Stimulated activated CD8-positive, alpha-beta memory T cell treated with anti-CD3 and anti-CD28 coated beads, Interleukin-15, amount 100 ng/mL, for 24 hours (primary cell): Measurements from ENCODE around the gene RAB44.

ENCODE experiments used
- DNase-seq: peaks from one replicate; pipeline ENCODE4 v3.0.0-alpha.2; 2020; ENCODE audit warnings: low read depth

RAB44 gene

GRCh38 chr6:36752187-36752885 lies 54.7 kb downstream of the RAB44 start:
- DNase-seq, result no peak

GRCh38 chr6:36752886-36753506 lies 55.4 kb downstream of the RAB44 start:
- no peak for DNase-seq

- no peak for DNase-seq
Measured at GRCh38 chr6:36753671-36754405, 56.2 kb downstream of the RAB44 start.

GRCh38 chr6:36754582-36755434 lies 57.2 kb downstream of the RAB44 start:
- DNase-seq, result no peak

GRCh38 chr6:36755435-36756348 lies 58.1 kb downstream of the RAB44 start:
- peak; percentile 24 for DNase-seq

DNA sequence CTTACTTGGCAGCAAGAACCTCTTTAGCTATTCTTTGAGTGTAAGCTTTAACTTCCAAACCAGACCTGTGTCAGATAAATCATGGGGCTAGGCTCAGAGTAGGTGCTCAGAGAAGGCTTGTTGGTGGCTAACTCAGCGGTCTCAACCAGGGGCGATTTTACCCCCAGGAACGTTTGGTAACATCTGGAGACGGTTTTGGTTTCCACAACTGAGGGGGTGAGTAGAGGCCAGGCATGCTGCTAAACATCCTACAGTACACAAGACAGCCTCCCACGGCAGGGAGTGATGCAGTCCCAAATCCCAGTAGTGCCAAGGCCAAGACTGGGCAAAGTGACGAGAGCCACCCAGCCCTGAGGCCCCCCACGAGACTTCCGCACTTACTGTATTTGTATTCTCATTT lies 59.2 kb downstream of the RAB44 start:
- no peak for DNase-seq

DNA sequence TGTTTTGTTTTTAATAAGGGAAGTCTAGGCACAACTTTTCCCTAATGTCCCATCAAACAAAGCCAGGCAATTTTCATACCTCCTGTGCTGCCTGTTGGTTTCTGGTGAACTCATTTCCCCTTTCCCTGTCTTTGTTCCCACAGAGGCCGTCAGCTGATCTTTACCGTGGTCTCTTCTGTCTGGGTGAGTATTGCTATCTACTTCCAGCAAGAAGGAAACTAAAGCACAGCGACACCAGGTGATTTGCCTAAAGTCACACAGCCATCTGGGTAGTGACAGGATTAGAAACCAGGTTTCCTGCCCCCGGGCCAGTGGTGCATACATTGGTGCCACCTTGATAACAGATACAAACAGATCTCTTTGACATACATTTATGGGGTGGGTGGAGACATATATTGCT lies 59.6 kb downstream of the RAB44 start:
- no peak for DNase-seq

GRCh38 chr6:36757943-36758508 lies 60.4 kb downstream of the RAB44 start:
- DNase-seq, result no peak

DNA sequence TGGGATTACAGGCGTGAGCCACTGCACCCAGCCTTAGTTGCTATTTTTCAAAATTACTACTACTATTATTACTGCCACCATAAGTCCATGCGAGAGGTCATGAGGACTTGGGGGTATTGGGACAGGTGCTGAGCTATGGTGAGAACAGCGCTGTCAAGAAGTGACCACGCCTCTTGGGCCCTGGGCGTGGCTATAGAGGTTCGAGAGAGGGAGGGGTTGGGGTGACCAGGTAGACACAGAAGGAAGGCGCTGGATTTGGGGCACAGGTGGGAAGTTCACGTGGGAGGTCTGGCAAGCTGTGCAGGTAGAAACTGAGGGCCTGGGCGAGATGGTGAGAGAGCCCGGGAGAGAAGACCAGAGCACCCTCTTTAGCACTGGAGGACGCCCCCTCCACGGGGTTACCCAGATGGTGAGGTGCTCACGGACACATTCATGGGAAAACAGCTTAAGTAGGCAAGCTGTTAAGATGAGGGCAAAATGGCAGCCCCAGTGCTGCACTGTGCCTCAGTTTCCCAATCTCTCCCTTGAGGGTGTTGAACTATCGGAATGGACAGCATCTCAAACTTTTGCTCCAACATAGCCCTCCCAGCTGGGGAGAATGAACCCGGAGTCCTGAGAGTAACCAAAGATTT lies 61.0 kb downstream of the RAB44 start:
- no peak for DNase-seq

GRCh38 chr6:36759148-36759759 lies 61.6 kb downstream of the RAB44 start:
- peak; percentile 79 for DNase-seq

DNA sequence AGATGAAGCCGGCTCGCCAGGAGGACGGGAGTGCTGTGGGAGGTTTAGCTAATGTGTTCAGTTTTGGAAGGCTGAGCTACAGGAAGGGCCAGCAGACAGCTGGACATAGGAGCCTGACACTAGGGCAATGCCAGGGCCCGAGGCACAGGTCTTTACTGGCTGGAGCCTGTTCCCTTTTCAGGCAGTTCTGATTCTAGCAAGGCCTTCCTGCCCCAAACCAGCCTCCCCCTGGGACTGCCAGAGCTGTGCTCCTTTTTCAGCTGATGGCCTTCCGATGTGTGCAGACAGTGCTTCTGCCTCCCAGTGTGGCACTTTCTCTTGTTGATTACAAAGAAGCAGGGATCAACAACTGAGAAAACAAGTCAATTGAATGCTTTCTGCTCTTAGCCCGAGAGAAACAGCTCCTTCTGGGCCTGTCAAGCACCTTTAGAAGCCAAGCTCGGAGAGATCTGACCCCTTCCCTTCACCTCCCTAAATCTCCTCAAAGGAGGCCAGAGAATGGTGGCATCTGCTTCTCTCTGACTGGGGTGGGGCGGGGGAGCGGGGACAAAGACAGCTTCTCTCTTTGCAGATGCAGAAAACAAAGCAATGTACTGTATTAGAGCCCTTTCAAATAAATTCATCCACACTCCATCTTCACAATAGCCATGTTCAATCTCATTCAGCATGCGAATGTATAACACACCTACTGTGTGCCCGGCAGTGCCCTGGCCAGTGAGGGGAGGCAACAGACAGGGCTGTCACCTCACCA lies 63.2 kb downstream of the RAB44 start:
- DNase-seq, result no peak

- DNase-seq, result no peak
Measured at GRCh38 chr6:36762123-36762522, 64.5 kb downstream of the RAB44 start.

- DNase-seq, result no peak
Measured at GRCh38 chr6:36765190-36765589, 67.6 kb downstream of the RAB44 start.

DNA sequence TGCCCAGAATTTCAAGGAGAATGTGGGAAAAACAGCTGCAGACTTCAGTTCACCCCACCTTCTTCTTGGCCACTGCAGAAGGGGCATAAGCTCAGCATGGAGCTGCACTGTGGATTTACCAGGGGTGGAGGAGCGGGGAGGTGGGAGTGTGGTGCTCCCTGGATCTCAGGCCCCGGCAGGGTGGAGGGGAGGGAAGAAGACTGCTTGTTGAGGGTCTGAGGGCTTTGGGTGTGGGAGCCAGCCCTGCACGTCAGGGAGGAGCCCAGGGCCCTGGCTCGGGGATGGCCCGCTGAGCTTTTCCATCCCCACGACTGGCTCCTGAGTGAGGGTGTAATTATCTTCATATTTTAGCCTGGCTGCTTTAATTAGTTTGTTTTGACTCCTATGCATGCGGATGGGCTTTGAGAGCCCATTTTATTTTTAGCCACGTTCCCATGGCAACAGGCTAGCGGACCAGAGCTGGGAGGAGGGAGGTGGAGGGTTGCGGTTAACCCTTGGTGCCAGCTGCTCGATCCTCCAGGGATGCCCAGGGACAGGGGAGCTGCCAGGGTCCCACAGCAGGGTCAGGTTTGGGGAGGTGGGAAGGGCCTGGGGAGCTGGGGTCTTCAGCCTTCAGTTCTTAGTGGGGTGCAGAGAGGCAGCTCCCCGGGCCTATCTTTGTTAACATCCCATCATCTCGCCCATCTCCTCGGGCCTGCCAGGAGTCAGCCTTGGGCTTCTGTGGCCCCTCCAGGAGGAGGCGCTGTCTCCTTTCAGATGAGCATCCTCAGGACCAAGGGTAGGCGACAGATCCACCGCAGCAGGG lies 68.2 kb downstream of the RAB44 start:
- DNase-seq, result peak; percentile 52

DNA sequence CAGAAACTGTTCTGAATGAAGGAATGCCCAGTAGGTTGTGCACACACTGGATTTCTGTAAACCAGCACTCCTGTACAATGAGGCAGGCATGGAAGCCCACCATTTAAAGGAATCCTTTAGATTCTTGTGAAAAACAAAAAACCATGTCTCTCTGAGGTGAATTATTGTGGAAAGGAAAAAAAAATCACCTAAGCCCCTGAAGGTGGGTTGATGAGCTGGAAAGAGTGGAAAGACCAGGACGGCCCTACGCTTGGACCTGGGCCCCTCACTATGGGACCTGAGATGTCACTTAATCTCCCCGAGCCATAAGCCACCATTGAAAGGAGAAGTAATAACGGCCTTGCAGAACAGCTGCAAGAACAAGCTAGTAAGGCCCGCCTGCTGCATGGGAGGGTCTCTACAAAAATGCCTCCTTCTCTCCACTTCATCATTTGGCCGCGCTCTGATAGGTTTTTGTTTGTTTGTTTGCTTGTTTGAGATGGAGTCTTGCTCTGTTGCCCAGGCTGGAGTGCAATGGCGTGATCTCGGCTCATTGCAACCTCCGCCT lies 68.8 kb downstream of the RAB44 start:
- DNase-seq, result no peak

- no peak for DNase-seq
Measured at GRCh38 chr6:36769183-36769675, 71.6 kb downstream of the RAB44 start.

- DNase-seq, result no peak
Measured at GRCh38 chr6:36769676-36770499, 72.3 kb downstream of the RAB44 start.
